ENCODE results near the gene RNF146. TPM values are rescaled to one million over a fixed set of nuclear protein-coding genes. Genes with fewer than 3 reads are reported as not detected.

RNF146 gene
- total RNA-seq, 1 donor from 2014 or later, result 45.5 TPM

DNA sequence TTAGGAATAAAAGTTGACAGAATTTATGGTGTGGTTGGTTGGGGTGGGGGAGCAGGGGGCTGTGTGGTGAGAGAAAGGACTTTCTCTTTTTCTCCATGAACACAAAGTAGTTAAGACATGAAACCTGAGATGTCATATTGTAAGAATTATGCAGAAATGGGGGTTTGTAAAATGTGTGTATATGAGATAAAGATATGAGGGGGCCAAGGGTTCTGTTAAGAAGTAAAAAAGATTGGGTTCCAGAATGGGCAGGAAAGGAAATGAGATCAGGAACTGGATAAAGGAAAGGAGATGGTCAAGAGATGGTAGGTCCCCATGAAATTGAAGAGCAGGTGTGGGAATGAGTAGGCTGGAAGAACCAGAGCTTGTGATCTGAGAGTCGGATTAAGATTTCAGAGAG is 9.7 kb downstream of the RNF146 start:
- H3K27me3 Mint-ChIP-seq (ENCODE audit: low read depth), result no peaks in the 10 kb centered on the region
- H3K4me3 Mint-ChIP-seq, result no peak overlapping the region
- no peak for DNase-seq (ENCODE audit: low spot score in 2 of 2, unreplicated experiment in 2 of 2)
- peaks cover 2% of the 10 kb centered on the region for H3K36me3 Mint-ChIP-seq
- peaks cover 4% of the 10 kb centered on the region for H3K4me1 Mint-ChIP-seq
- TF ChIP-seq, protein P1, sequence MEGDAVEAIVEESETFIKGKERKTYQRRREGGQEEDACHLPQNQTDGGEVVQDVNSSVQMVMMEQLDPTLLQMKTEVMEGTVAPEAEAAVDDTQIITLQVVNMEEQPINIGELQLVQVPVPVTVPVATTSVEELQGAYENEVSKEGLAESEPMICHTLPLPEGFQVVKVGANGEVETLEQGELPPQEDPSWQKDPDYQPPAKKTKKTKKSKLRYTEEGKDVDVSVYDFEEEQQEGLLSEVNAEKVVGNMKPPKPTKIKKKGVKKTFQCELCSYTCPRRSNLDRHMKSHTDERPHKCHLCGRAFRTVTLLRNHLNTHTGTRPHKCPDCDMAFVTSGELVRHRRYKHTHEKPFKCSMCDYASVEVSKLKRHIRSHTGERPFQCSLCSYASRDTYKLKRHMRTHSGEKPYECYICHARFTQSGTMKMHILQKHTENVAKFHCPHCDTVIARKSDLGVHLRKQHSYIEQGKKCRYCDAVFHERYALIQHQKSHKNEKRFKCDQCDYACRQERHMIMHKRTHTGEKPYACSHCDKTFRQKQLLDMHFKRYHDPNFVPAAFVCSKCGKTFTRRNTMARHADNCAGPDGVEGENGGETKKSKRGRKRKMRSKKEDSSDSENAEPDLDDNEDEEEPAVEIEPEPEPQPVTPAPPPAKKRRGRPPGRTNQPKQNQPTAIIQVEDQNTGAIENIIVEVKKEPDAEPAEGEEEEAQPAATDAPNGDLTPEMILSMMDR (IDR thresholded peaks at IDR 0.05; ENCODE audit: unreplicated experiment), result no peak
- H3K9me3 Mint-ChIP-seq, result no peaks in the 10 kb centered on the region
- H3K27ac Mint-ChIP-seq, result no peak overlapping the region

DNA sequence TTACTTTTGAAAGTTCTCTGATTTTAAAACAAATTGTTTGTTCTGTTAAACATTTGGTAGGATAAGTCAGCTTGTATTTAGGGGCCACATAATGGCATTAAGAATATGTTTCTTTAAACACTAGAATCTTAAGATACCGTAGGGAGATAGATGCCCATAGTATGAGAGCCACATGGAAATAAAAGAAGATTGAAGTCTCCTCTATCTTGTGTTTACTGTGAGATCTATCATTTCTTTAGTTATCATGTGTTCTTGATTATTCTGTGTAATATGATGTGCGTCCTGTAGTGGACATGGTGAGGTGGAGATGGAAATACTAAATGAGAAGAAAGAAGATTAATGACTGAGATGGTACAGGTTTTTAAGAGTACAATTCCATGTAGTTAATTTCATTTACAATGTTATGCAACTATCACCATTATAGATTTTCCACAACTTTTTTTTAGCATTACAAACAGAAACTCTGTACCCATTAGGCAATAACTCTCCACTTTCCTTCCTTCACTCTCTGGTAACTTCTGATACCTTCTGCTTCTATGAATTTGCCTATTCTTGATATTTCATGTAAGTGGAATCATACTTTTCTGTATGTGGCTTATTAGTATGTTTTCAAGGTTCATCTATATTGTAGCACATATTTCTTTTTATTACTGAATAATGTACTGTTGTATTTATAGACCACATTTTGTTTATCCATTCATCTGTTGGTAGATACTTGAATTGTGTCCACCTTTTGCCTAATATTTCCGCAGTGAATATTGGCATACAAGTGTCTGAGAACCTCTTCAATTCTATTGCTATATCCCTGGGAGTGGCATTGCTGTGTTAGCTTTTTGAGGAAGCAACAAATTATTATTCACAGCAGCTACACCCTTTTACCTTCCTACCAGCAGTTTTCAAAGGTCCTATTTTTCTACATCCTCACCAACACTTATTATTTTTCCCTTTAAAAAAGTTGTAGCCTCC is 11.5 kb downstream of the RNF146 start:
- Mint-ChIP-seq H3K27me3 (ENCODE audit: low read depth) (no peaks in the 10 kb centered on the region), H3K4me3 (no peak overlapping the region), H3K4me1 (no peaks in the 10 kb centered on the region), H3K36me3 (peaks cover 15% of the 10 kb centered on the region), H3K9me3 (no peaks in the 10 kb centered on the region), H3K27ac (no peak overlapping the region)
- DNase-seq (ENCODE audit: low spot score in 2 of 2, unreplicated experiment in 2 of 2), result no peak
- TF ChIP-seq, protein P1 (IDR thresholded peaks at IDR 0.05; ENCODE audit: unreplicated experiment), result no peak

GRCh38 chr6:127279815-127280214 is 13.2 kb downstream of the RNF146 start:
- Mint-ChIP-seq H3K4me1 (no peaks in the 10 kb centered on the region), H3K27me3 (ENCODE audit: low read depth) (no peaks in the 10 kb centered on the region), H3K36me3 (peaks cover 28% of the 10 kb centered on the region), H3K4me3 (no peak overlapping the region), H3K9me3 (no peaks in the 10 kb centered on the region), H3K27ac (no peak overlapping the region)
- no peak for DNase-seq (ENCODE audit: low spot score in 2 of 2, unreplicated experiment in 2 of 2)
- TF ChIP-seq, protein P1 (IDR thresholded peaks at IDR 0.05; ENCODE audit: unreplicated experiment), result no peak

DNA sequence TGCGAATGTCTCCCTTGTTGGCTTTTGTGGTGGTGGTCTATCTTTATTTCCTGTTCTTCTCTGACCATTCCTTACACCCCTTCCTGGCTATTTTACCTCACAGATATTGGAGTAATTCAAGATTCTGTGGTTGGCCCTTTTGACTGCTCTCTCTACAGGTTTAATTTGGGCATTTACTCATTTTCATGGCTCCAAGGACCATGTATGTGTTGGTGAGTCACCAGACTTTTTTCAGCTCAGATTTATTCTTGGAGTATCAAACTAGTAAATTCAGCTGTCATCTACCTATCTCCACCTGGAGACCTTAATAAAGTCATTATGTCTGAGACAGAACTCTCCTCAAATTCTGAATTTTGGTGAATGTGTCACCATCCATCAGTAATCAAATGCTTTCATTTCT is 15.5 kb downstream of the RNF146 start:
- H3K27me3 Mint-ChIP-seq (ENCODE audit: low read depth), result no peaks in the 10 kb centered on the region

GRCh38 chr6:127288705-127289104 is 22.0 kb downstream of the RNF146 start:
- Mint-ChIP-seq H3K9me3 (no peaks in the 10 kb centered on the region), H3K4me3 (no peak overlapping the region), H3K27ac (no peak overlapping the region), H3K27me3 (ENCODE audit: low read depth) (no peaks in the 10 kb centered on the region), H3K4me1 (no peaks in the 10 kb centered on the region), H3K36me3 (peaks cover 29% of the 10 kb centered on the region)
- no peak for DNase-seq (ENCODE audit: low spot score in 2 of 2, unreplicated experiment in 2 of 2)
- TF ChIP-seq, protein P1 (IDR thresholded peaks at IDR 0.05; ENCODE audit: unreplicated experiment), result no peak

More for the DNA sequence above, 15.5 kb downstream of the RNF146 start:
- Mint-ChIP-seq H3K36me3 (peaks cover 38% of the 10 kb centered on the region), H3K4me3 (no peak overlapping the region), H3K9me3 (no peaks in the 10 kb centered on the region), H3K4me1 (no peaks in the 10 kb centered on the region), H3K27ac (no peak overlapping the region)
- no peak for DNase-seq (ENCODE audit: low spot score in 2 of 2, unreplicated experiment in 2 of 2)
- TF ChIP-seq, protein P1 (IDR thresholded peaks at IDR 0.05; ENCODE audit: unreplicated experiment), result no peak
